WTC11 (cell line): ENCODE data around the gene MTA1. TPM values are rescaled to one million over a fixed set of nuclear protein-coding genes. Genes with fewer than 3 reads are reported as not detected.

Source experiments
- ATAC-seq: fragments of 200-7000 bp; cut with Tn5 transposase; 2 replicates; pipeline ENCODE4 v1.10.0; 2021; ENCODE audit warnings: mild to moderate bottlenecking, moderate library complexity
- CTCF ChIA-PET: fragments of 300-600 bp; sonication (Branson Sonifier 250); formaldehyde crosslinking; loops from one replicate; lab custom pipeline; 2021; ENCODE audit warnings: antibody characterized with exemption; lab: Charles Lee
- POLR2A ChIA-PET: fragments of 350-600 bp; sonication (Branson Sonifier 250); formaldehyde crosslinking; loops from one replicate; lab custom pipeline; 2021; ENCODE audit warnings: antibody characterized with exemption; lab: Charles Lee
- DNase-seq: peaks from one replicate; pipeline ENCODE4 v3.0.0; 2021; ENCODE audit warnings: low spot score
- H3K27ac Mint-ChIP-seq: 2 replicates; pipeline ENCODE4 v1.8.0; 2021; ENCODE audit warnings: mixed read lengths
- H3K27me3 Mint-ChIP-seq: 2 replicates; pipeline ENCODE4 v1.8.0; 2021; ENCODE audit warnings: low read depth, mild to moderate bottlenecking, moderate library complexity, mixed read lengths
- H3K36me3 Mint-ChIP-seq: 2 replicates; pipeline ENCODE4 v1.8.0; 2021; ENCODE audit warnings: mixed read lengths
- H3K4me1 Mint-ChIP-seq: 2 replicates; pipeline ENCODE4 v1.8.0; 2022; ENCODE audit warnings: mixed read lengths
- H3K4me3 Mint-ChIP-seq: 2 replicates; pipeline ENCODE4 v1.8.0; 2021; ENCODE audit warnings: mild to moderate bottlenecking, moderate library complexity, mixed read lengths
- H3K9me3 Mint-ChIP-seq: 2 replicates; pipeline ENCODE4 v1.8.0; 2021; ENCODE audit warnings: mixed read lengths
- ATF6 ChIP-seq: sonication (generic); formaldehyde crosslinking; IDR thresholded peaks from 2 replicates; pipeline ENCODE4 v1.8.1; 2023; ENCODE audit warnings: mild to moderate bottlenecking, missing genetic modification reagents
- CREM ChIP-seq: sonication (generic); formaldehyde crosslinking; IDR thresholded peaks from 2 replicates; pipeline ENCODE4 v1.8.1; 2022; ENCODE audit warnings: mild to moderate bottlenecking, missing genetic modification reagents, moderate library complexity
- ERG ChIP-seq: fragments of 250-450 bp; sonication (Bioruptor Pico); IDR thresholded peaks from 2 replicates; pipeline ENCODE4 v1.8.0; 2021; ENCODE audit warnings: mild to moderate bottlenecking
- HMGXB4 ChIP-seq: sonication (generic); formaldehyde crosslinking; IDR thresholded peaks from 2 replicates; pipeline ENCODE4 v1.8.1; 2023; ENCODE audit warnings: mild to moderate bottlenecking, moderate library complexity, missing genetic modification reagents
- KAT7 ChIP-seq: sonication (generic); formaldehyde crosslinking; IDR thresholded peaks from 2 replicates; pipeline ENCODE4 v1.8.1; 2023; ENCODE audit warnings: missing genetic modification reagents, mild to moderate bottlenecking, borderline replicate concordance
- MXD4 ChIP-seq: fragments of 250-450 bp; sonication (Bioruptor Pico); IDR thresholded peaks from 2 replicates; pipeline ENCODE4 v1.8.0; 2021; ENCODE audit warnings: mild to moderate bottlenecking, moderate library complexity, borderline replicate concordance
- NR3C1 ChIP-seq: sonication (generic); formaldehyde crosslinking; conservative IDR thresholded peaks from 2 replicates; pipeline ENCODE4 v1.8.1; 2023; ENCODE audit warnings: low read depth, mild to moderate bottlenecking, missing genetic modification reagents
- PRRX2 ChIP-seq: fragments of 250-450 bp; sonication (Bioruptor Pico); IDR thresholded peaks from 2 replicates; pipeline ENCODE4 v1.8.0; 2021; ENCODE audit warnings: mild to moderate bottlenecking
- RELA ChIP-seq: sonication (generic); formaldehyde crosslinking; IDR thresholded peaks from 2 replicates; pipeline ENCODE4 v1.8.1; 2022; ENCODE audit warnings: missing genetic modification reagents, mild to moderate bottlenecking, borderline replicate concordance
- SMAD4 ChIP-seq: sonication (generic); formaldehyde crosslinking; IDR thresholded peaks from 2 replicates; pipeline ENCODE4 v1.8.0; 2022; ENCODE audit warnings: mild to moderate bottlenecking, missing genetic modification reagents
- SOX15 ChIP-seq: fragments of 250-450 bp; sonication (Bioruptor Pico); IDR thresholded peaks from 2 replicates; pipeline ENCODE4 v1.9.0; 2021; ENCODE audit warnings: mild to moderate bottlenecking
- ZNF232 ChIP-seq: sonication (generic); formaldehyde crosslinking; IDR thresholded peaks from 2 replicates; pipeline ENCODE4 v1.8.0; 2022; ENCODE audit warnings: mild to moderate bottlenecking, missing genetic modification reagents
- ZNF317 ChIP-seq: sonication (generic); formaldehyde crosslinking; IDR thresholded peaks from 2 replicates; pipeline ENCODE4 v1.8.1; 2023; ENCODE audit warnings: low read depth, mild to moderate bottlenecking, moderate library complexity, missing genetic modification reagents, borderline replicate concordance
- total RNA-seq: library from RNA; stranded (reverse); gene quantifications from 3 replicates; pipeline ENCODE4 v1.2.3, GENCODE V29; 2021
- TF ChIP-seq, protein P1 (sequence below): sonication (generic); formaldehyde crosslinking; IDR thresholded peaks from 2 replicates; pipeline ENCODE4 v1.8.1; 2023; ENCODE audit warnings: mild to moderate bottlenecking, missing genetic modification reagents, borderline replicate concordance
- TF ChIP-seq, protein P2 (sequence below): sonication (generic); formaldehyde crosslinking; IDR thresholded peaks from 2 replicates; pipeline ENCODE4 v1.8.1; 2023; ENCODE audit warnings: mild to moderate bottlenecking, missing genetic modification reagents, moderate library complexity
- TF ChIP-seq, protein P3 (sequence below): sonication (generic); formaldehyde crosslinking; IDR thresholded peaks from 2 replicates; pipeline ENCODE4 v1.8.1; 2023; ENCODE audit warnings: mild to moderate bottlenecking, missing genetic modification reagents, moderate library complexity

Gene MTA1
- total RNA-seq, 1 experiment from 2014 or later = 279 TPM

DNA sequence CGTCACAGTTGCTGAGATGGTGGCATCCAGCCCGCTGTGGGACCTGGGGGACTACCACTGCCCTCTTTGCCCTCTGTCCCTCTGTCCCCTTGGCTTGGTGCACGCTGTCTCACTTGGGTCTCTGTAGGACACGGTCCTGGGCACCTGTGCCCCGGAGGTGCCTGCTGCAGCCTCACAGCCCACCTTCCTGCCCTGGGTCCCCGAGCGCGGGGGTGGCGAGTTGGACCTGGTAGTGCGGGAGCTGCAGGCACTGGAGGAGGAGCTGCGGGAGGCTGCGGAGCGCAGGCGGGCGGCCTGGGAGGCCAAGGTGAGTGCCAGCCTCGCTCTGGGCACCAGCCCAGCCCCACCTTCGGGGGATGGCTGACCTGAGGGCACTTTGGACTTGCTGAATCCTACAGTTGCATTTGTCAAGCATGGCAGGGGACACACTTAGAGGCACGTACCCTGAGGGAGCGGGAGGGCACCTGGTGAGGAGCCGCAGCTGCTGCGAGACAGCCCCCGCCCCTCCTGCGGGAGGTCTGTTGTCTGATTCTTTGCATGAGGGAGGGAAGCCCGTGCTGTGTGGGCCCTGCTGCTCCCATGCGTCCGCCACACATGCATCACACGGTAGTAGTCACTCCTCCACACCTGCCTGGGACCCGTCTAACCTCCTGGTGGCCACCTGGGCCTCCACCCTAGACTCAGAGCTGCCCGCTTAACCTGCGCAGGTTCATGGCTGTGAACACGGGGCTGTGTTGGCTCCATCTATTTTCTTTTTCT, 78.2 kb downstream of the MTA1 start:
- POLR2A ChIA-PET = no interaction called here
- Mint-ChIP-seq H3K9me3 (no peaks in the 10 kb centered on the region), H3K36me3 (no peaks in the 10 kb centered on the region), H3K27ac (no peak overlapping the region), H3K4me3 (no peak overlapping the region), H3K27me3 (no peaks in the 10 kb centered on the region; the same call in 1 of the 2 replicates), H3K4me1 (no peaks in the 10 kb centered on the region)
- DNase-seq (no peak), ATAC-seq (no peak)
- TF ChIP-seq MXD4 (no peak), ERG (no peak), SOX15 (no peak), KAT7 (CRISPR knock-in tag) (no peak), ATF6 (CRISPR knock-in tag) (no peak), ZNF232 (CRISPR knock-in tag) (no peak), PRRX2 (no peak), RELA (CRISPR knock-in tag) (no peak), ZNF317 (CRISPR knock-in tag) (no peak), NR3C1 (CRISPR knock-in tag) (no peak), SMAD4 (CRISPR knock-in tag) (no peak)
- TF ChIP-seq, protein P1, sequence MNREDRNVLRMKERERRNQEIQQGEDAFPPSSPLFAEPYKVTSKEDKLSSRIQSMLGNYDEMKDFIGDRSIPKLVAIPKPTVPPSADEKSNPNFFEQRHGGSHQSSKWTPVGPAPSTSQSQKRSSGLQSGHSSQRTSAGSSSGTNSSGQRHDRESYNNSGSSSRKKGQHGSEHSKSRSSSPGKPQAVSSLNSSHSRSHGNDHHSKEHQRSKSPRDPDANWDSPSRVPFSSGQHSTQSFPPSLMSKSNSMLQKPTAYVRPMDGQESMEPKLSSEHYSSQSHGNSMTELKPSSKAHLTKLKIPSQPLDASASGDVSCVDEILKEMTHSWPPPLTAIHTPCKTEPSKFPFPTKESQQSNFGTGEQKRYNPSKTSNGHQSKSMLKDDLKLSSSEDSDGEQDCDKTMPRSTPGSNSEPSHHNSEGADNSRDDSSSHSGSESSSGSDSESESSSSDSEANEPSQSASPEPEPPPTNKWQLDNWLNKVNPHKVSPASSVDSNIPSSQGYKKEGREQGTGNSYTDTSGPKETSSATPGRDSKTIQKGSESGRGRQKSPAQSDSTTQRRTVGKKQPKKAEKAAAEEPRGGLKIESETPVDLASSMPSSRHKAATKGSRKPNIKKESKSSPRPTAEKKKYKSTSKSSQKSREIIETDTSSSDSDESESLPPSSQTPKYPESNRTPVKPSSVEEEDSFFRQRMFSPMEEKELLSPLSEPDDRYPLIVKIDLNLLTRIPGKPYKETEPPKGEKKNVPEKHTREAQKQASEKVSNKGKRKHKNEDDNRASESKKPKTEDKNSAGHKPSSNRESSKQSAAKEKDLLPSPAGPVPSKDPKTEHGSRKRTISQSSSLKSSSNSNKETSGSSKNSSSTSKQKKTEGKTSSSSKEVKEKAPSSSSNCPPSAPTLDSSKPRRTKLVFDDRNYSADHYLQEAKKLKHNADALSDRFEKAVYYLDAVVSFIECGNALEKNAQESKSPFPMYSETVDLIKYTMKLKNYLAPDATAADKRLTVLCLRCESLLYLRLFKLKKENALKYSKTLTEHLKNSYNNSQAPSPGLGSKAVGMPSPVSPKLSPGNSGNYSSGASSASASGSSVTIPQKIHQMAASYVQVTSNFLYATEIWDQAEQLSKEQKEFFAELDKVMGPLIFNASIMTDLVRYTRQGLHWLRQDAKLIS = no peak
- TF ChIP-seq, protein P2, sequence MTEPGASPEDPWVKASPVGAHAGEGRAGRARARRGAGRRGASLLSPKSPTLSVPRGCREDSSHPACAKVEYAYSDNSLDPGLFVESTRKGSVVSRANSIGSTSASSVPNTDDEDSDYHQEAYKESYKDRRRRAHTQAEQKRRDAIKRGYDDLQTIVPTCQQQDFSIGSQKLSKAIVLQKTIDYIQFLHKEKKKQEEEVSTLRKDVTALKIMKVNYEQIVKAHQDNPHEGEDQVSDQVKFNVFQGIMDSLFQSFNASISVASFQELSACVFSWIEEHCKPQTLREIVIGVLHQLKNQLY = no peak
- TF ChIP-seq, protein P3, sequence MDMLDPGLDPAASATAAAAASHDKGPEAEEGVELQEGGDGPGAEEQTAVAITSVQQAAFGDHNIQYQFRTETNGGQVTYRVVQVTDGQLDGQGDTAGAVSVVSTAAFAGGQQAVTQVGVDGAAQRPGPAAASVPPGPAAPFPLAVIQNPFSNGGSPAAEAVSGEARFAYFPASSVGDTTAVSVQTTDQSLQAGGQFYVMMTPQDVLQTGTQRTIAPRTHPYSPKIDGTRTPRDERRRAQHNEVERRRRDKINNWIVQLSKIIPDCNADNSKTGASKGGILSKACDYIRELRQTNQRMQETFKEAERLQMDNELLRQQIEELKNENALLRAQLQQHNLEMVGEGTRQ = no peak
- CTCF ChIA-PET = interaction anchor here (2.1 kb wide), 1 partner anchor 17 kb away, joined by 7 read pairs; no protein-coding TSS in a partner anchor

GRCh38 chr14:105498430-105499255, 79.0 kb downstream of the MTA1 start:
- POLR2A ChIA-PET = no interaction called here
- no peak overlapping the region for H3K4me3 Mint-ChIP-seq
- H3K4me1 Mint-ChIP-seq = no peaks in the 10 kb centered on the region
- H3K36me3 Mint-ChIP-seq = no peaks in the 10 kb centered on the region
- TF ChIP-seq CREM (CRISPR knock-in tag) (no peak), ZNF317 (CRISPR knock-in tag) (no peak), HMGXB4 (CRISPR knock-in tag) (no peak)
- TF ChIP-seq, all 79 proteins: peak for 0
- Mint-ChIP-seq H3K27ac (no peak overlapping the region), H3K27me3 (no peaks in the 10 kb centered on the region; the same call in 1 of the 2 replicates), H3K9me3 (no peaks in the 10 kb centered on the region)
- ATAC-seq (no peak), DNase-seq (no peak)
- CTCF ChIA-PET = interaction anchor here (1.0 to 2.1 kb wide), 2 partner anchors 8 to 18 kb away, joined by 4 to 7 read pairs; no protein-coding TSS in a partner anchor
